Measurements from ENCODE around the gene RAC3.

Gene RAC3

DNA sequence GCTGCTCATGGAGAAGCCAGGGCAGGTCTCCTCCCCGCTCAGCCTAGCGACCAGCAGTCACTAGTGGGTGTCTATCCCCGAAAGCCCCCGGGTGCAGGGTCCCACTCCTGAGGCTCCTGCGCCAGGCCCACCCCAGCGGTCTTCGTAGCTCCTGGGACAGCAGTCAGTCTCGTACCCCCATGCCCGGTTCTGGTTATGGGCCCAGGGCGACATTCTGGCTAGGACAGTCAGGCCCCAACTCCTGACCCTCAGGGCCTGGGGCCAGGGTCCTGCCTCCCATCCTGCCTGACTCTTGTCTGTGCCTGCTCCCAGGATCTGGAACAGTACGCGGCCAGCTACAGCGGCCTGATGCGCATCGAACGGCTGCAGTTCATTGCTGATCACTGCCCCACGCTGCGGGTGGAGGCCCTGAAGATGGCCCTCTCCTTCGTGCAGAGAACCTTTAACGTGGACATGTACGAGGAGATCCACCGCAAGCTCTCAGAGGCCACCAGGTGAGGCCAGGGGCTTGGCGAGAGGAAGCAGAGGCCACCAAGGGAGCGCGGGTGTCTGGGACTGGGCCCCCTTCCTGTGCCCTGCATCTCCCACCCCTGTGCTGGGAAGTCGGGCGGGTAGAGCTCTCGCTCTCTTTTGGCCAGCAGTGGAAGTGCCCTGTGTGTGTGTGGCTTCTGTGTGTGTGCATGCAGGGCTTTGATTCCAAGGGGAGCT, 22.2 kb downstream of the RAC3 start:
- Mint-ChIP-seq H3K4me1 (peaks cover 8% of the 10 kb centered on the region), H3K4me3 (peak overlapping the region; percentile 66), H3K36me3 (peaks cover 3% of the 10 kb centered on the region), H3K9me3 (no peaks in the 10 kb centered on the region), H3K27ac (no peak overlapping the region), H3K27me3 (no peaks in the 10 kb centered on the region)
- DNase-seq (ENCODE audit: low spot score in 2 of 2): no peak
- no peak for ATAC-seq (ENCODE audit: low read depth)

DNA sequence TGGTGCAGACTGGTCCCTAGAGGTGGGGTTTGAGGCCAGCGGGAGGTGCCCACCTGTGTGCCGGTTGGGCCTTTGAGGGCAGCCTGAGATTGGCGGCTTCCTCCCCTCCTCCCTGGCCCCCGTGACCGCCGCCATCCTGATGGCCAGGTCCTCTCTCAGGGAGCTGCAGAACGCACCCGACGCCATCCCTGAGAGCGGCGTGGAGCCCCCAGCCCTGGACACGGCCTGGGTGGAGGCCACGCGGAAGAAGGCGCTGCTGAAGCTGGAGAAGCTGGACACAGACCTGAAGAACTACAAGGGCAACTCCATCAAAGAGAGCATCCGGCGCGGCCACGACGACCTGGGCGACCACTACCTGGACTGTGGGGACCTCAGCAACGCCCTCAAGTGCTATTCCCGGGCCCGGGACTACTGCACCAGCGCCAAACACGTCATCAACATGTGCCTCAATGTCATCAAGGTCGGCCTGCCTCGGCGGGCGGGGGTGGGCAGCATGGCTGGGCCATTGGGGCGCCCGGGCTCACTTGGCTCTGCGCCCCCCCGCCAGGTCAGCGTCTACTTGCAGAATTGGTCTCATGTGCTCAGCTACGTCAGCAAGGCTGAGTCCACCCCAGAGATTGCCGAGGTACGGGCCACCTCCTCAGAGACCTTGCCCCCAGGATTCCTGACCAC, 23.0 kb downstream of the RAC3 start:
- H3K36me3 Mint-ChIP-seq: peaks cover 3% of the 10 kb centered on the region
- H3K27ac Mint-ChIP-seq: no peak overlapping the region
- ATAC-seq (ENCODE audit: low read depth) (no peak), DNase-seq (ENCODE audit: low spot score in 2 of 2) (no peak)
- H3K27me3 Mint-ChIP-seq: no peaks in the 10 kb centered on the region
- no peaks in the 10 kb centered on the region for H3K9me3 Mint-ChIP-seq
- no peak overlapping the region for H3K4me3 Mint-ChIP-seq
- H3K4me1 Mint-ChIP-seq: peaks cover 8% of the 10 kb centered on the region

DNA sequence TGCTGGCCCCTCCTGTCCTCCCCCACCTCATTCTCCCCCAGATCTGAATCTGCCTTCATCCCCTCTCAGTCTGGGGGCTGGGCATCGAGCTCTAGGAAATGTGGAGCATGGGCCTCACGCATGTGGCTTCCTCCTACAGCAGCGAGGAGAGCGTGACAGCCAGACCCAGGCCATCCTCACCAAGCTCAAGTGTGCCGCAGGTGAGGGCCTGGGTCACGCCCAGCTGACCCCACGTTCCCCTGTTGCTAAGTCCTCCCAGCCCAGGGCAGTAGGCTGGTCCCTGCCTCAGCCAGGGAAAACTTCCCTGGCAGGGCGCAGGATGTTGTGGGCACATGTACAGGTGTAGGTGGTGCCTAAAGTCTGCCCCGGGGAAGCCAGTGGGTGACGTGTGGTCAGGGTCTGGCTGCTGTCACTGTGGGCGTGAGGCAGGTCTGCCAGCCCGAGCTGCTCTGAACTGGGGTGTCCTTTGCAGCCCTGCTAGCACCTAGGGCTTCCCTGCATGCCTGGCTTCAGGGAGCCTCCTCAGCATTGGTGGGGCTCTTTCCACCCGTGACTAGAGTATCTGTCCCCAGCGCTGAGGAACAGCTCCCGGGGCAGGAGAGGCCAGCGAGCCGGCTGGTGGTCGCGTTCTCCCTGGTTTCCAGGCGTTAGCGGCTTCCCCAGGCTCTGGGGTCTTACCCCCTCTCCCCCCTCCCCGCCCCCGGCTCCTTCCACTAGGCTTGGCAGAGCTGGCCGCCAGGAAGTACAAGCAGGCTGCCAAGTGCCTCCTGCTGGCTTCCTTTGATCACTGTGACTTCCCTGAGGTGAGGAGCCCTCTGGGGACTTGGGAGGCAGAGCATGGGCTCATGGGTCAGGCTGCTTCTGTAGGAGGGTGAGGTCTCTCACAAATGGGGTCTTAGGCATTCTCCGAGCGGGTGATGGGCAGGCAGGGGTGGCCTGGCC, 23.8 kb downstream of the RAC3 start:
- DNase-seq (ENCODE audit: low spot score in 2 of 2) (no peak), ATAC-seq (ENCODE audit: low read depth) (no peak)
- H3K27ac Mint-ChIP-seq: no peak overlapping the region

DNA sequence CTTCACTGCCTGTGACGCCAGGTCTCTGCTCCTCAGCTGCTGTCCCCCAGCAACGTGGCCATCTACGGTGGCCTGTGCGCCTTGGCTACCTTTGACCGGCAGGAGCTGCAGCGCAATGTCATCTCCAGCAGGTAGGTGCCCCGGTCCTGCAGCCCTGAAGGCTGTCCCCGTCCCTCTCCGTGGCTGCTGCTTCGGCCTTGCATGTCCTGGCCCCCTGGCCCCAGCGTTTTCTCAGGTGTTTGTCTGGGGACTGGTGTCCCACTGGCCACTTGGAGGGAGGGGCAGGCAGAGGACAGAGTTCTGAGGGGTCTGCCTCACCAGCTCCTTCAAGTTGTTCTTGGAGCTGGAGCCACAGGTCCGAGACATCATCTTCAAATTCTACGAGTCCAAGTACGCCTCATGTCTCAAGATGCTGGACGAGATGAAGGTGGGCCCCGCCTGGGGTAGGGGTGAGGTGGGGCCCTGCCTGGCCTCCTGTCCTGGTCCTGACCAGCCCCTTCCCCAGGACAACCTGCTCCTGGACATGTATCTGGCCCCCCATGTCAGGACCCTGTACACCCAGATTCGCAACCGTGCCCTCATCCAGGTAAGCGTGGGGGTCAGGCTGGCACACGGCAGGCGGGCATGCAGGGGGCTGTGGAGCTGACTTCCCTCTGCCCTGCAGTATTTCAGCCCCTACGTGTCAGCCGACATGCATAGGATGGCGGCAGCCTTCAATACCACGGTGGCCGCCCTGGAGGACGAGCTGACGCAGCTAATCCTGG, 24.7 kb downstream of the RAC3 start:
- H3K4me3 Mint-ChIP-seq: no peak overlapping the region
- no peak for DNase-seq (ENCODE audit: low spot score in 2 of 2)
- H3K4me1 Mint-ChIP-seq: no peaks in the 10 kb centered on the region
- H3K27me3 Mint-ChIP-seq: no peaks in the 10 kb centered on the region
- no peak overlapping the region for H3K27ac Mint-ChIP-seq
- H3K36me3 Mint-ChIP-seq: peaks cover 5% of the 10 kb centered on the region
- ATAC-seq (ENCODE audit: low read depth): no peak
- no peaks in the 10 kb centered on the region for H3K9me3 Mint-ChIP-seq

More for the DNA sequence above, 23.8 kb downstream of the RAC3 start:
- H3K27me3 Mint-ChIP-seq: no peaks in the 10 kb centered on the region
- peaks cover 5% of the 10 kb centered on the region for H3K4me1 Mint-ChIP-seq
- peaks cover 5% of the 10 kb centered on the region for H3K36me3 Mint-ChIP-seq
- no peaks in the 10 kb centered on the region for H3K9me3 Mint-ChIP-seq
- no peak overlapping the region for H3K4me3 Mint-ChIP-seq

DNA sequence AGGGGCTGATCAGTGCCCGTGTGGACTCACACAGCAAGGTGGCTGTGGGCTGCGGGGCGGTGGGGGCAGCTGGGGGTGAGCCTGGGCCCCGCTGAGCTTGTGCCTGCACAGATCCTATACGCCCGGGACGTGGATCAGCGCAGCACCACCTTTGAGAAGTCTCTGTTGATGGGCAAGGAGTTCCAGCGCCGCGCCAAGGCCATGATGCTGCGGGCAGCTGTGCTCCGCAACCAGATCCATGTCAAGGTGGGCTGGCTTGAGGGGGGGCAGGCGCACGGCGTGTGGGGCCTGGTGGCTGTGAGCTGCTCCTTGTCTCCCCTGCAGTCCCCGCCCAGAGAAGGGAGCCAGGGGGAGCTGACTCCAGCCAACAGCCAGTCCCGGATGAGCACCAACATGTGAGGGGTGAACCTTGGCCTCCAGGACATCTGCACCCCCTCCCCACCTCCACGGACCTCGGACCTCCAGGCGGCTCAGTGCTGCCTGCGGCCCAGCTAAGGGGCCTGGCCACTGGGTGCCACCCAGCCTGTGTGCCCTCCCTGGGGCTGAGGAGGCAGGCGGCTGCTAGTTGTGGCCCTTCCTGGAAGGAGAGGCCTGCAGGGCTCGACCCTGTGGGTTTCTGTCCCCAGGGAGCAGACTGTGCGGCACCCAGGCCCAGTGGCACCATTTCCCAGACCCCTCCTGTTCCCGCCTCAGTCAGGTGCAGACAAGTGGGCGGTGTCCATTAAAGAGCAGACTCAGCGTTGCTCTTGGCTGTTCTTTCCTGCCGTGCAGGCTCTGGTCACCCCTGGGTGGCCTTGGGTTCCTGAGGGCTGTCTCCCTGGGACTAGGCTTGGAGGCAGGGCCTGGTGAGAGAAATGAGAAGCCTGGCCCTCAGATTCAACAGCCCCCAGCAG, 25.5 kb downstream of the RAC3 start:
- H3K27ac Mint-ChIP-seq: no peak overlapping the region

DNA sequence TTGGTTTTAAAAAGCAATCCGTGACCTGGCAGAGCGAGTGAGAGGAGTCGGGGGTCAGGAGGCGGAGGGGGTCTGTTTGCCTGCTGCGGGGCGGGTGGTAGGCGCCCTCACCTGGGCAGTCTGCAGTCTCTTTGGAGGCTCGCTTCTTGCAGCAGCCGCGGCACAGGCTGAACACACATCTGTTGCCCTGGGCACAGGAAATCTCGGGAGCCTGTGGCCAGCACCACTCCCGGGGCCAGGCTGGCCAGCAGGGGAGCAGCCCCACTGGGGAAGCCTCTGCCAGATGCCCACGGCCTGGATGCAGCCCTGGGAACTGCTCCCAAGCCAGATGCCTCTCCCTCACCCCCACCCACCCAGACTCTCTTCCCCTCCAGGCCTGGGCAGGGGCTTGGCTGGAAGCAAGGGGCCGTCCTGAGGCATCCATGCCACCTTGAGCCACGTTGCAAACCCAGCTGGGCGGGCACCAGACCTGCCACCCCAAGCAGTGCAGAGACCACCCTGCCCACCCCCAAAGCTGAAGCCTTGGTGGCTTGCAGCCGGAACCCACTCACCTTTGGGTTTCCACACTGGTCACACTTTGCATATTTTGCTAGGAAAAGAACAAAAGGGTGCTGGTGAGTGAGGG, 26.9 kb downstream of the RAC3 start:
- H3K27me3 Mint-ChIP-seq: no peaks in the 10 kb centered on the region
- no peaks in the 10 kb centered on the region for H3K9me3 Mint-ChIP-seq
- DNase-seq (ENCODE audit: low spot score in 2 of 2): no peak
- H3K4me1 Mint-ChIP-seq: no peaks in the 10 kb centered on the region
- ATAC-seq (ENCODE audit: low read depth): no peak
- no peak overlapping the region for H3K4me3 Mint-ChIP-seq
- H3K27ac Mint-ChIP-seq: no peak overlapping the region
- H3K36me3 Mint-ChIP-seq: peaks cover 5% of the 10 kb centered on the region

More for the DNA sequence above, 25.5 kb downstream of the RAC3 start:
- no peak overlapping the region for H3K4me3 Mint-ChIP-seq
- no peaks in the 10 kb centered on the region for H3K4me1 Mint-ChIP-seq
- no peak for DNase-seq (ENCODE audit: low spot score in 2 of 2)
- H3K36me3 Mint-ChIP-seq: peaks cover 5% of the 10 kb centered on the region
- H3K27me3 Mint-ChIP-seq: no peaks in the 10 kb centered on the region
- H3K9me3 Mint-ChIP-seq: no peaks in the 10 kb centered on the region
- ATAC-seq (ENCODE audit: low read depth): no peak

DNA sequence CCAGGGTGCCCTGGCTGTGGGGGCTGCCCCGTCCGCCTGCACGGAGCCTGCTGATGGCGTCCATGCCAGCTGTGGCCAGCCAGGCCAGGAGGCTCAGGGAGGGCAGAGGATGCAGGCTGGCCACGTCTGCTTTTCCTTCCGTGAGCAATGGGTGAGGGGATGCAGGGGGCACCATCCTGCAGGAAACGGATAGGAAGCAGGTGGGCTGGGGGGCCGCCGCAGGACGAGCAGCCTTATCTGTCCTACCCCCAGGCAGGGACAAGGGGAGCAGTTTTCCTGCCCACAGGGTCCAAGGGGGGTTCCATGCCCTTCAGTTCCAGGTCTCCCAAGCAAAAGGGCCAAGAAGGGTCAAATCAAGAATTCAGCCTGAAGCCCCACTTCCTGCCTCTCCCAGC, 27.4 kb downstream of the RAC3 start:
- Mint-ChIP-seq H3K4me3 (no peak overlapping the region), H3K9me3 (no peaks in the 10 kb centered on the region), H3K36me3 (peaks cover 5% of the 10 kb centered on the region), H3K4me1 (no peaks in the 10 kb centered on the region), H3K27me3 (no peaks in the 10 kb centered on the region), H3K27ac (no peak overlapping the region)
- DNase-seq (ENCODE audit: low spot score in 2 of 2) (no peak), ATAC-seq (ENCODE audit: low read depth) (no peak)

DNA sequence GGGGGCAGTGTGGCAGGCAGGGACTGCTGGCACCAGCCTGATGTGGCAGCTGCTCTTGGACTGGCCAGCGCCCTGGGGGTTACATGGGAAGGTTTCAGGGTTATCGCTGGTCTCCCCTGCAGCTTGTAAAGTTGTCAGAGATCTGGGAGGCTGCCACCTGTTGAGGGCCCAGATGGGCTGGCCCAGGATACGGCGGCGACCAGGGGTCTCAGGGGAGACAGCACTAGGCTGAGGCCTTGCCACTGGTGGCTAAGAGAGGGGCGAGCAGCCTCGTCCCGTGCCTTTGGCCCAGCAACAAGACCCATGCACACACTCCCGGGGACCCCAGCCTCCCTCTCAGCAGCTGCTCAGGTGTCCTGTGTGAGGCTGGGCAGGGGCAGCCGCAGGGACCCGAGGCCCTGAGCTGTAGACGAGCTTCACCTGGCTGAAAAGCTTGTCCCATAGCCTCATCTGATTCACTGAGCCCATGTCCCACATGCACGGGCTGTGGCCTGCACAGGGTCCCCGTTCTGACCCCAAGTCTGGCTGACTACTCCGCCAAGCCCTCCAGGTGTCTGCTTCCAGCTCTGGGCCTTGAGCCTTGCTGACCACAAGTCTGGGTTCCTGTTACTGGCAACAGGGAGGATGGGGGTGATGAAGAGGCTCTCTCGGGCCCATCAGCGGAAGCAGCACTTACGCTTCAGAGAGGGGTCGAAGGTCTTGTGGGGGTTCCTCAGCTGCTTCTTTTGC, 28.0 kb downstream of the RAC3 start:
- Mint-ChIP-seq H3K9me3 (no peaks in the 10 kb centered on the region), H3K4me3 (no peak overlapping the region), H3K4me1 (no peaks in the 10 kb centered on the region), H3K27me3 (no peaks in the 10 kb centered on the region), H3K27ac (no peak overlapping the region), H3K36me3 (peaks cover 5% of the 10 kb centered on the region)
- DNase-seq (ENCODE audit: low spot score in 2 of 2) (no peak), ATAC-seq (ENCODE audit: low read depth) (no peak)

DNA sequence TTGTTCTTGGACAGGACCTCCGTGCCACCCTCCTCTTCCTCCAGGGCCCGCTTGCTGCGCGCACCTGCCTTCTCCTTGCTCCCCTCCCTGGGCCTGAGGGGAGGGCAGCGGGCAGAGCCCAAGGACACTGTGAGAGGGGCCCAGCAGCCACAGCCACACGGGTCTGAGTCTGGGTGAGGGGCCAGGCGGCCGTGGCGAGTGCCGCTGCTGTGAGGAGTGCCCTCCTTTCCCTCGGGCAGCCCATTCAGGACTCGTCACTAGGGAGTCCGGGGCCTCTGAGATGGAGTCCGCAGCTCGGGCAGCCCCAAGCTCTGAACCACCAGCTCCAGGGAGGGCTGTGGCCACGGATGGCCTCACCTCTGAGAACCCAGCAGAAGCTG, 28.5 kb downstream of the RAC3 start:
- Mint-ChIP-seq H3K27ac (no peak overlapping the region), H3K9me3 (no peaks in the 10 kb centered on the region), H3K4me3 (no peak overlapping the region), H3K36me3 (peaks cover 4% of the 10 kb centered on the region), H3K27me3 (no peaks in the 10 kb centered on the region), H3K4me1 (no peaks in the 10 kb centered on the region)
- DNase-seq (ENCODE audit: low spot score in 2 of 2) (no peak), ATAC-seq (ENCODE audit: low read depth) (no peak)

DNA sequence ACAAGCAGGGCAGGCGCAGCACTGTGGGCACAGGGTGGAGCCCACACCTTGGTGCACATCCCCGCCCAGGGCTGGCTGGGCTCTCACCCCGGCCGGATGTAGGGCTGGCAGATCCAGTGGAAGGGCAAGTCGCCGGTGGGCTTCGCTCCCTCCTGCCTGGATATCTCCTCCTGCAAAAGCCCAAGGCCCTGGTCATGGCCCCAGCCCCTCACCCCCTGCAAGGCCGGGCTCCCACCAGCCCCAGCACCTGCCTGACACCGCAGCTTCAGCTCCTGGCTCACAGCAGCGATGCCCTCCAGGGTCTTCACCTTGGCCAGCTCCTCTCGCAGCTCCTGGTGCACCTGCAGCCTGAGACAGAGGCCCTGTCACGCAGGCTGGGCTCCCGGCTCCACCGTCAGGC, 29.1 kb downstream of the RAC3 start:
- H3K4me1 Mint-ChIP-seq: no peaks in the 10 kb centered on the region
- no peaks in the 10 kb centered on the region for H3K9me3 Mint-ChIP-seq
- H3K27me3 Mint-ChIP-seq: no peaks in the 10 kb centered on the region
- no peak for ATAC-seq (ENCODE audit: low read depth)
- DNase-seq (ENCODE audit: low spot score in 2 of 2): no peak
- no peak overlapping the region for H3K4me3 Mint-ChIP-seq
- no peak overlapping the region for H3K27ac Mint-ChIP-seq
- H3K36me3 Mint-ChIP-seq: peaks cover 2% of the 10 kb centered on the region

DNA sequence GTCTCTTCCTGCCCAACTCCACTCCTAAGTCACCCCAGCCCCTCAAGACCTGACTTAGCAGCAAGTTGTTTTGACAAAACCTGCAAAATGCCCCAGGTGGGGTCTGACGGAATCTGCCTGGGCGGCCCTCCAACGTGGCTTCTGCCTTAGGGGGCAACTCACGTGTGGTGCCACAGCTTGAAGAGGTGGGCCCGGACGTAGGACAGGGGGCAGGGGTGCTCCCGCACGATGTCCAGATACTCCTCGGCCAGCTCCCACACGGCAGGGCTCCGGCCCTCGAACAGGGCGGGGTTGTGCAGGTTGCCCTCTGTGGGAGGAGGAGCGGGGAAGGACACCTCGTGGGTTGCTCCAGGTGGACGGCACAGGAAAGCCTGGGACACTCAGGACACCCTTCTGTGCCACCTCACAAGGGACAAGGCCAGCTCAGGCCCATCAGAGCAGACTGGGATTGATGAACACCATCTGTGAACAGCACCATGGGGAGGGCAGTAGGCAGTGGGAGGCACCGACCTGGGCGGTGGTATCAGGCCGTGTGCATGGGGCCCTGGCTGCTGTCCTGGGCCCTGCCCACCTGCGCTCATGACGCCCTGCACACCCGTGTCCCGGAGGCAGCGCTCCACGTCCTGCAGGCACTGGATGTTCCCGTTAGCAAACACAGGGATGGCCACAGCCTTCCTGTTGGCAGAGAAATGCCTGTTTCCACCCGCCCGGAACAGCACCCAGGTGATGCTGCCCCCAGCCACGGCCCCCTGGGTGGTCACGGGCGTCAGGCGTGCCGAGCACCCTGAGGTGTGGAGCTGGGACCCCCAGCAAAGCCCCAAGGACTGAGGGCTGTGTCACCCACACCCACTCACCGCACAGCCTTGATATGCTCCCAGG, 29.8 kb downstream of the RAC3 start:
- DNase-seq (ENCODE audit: low spot score in 2 of 2) (no peak), ATAC-seq (ENCODE audit: low read depth) (no peak)
- Mint-ChIP-seq H3K4me1 (no peaks in the 10 kb centered on the region), H3K9me3 (no peaks in the 10 kb centered on the region), H3K27me3 (no peaks in the 10 kb centered on the region), H3K27ac (no peak overlapping the region), H3K4me3 (no peak overlapping the region), H3K36me3 (peaks cover 2% of the 10 kb centered on the region)

Data from memory B cell (primary cell).